G401.6 (cell line): ENCODE results near the gene CELF5.
"Not testable (repeated sequence)": the region's sequence is repeated elsewhere in the genome, so short reads cannot be mapped to it uniquely, and the experiment has no call there.

Experiments
- FAIRE-seq: peaks from 2 replicates; lab custom pipeline; 2012; peaks lifted over from hg19 to GRCh38; lab: Jason Lieb, UNC

The CELF5 gene

DNA sequence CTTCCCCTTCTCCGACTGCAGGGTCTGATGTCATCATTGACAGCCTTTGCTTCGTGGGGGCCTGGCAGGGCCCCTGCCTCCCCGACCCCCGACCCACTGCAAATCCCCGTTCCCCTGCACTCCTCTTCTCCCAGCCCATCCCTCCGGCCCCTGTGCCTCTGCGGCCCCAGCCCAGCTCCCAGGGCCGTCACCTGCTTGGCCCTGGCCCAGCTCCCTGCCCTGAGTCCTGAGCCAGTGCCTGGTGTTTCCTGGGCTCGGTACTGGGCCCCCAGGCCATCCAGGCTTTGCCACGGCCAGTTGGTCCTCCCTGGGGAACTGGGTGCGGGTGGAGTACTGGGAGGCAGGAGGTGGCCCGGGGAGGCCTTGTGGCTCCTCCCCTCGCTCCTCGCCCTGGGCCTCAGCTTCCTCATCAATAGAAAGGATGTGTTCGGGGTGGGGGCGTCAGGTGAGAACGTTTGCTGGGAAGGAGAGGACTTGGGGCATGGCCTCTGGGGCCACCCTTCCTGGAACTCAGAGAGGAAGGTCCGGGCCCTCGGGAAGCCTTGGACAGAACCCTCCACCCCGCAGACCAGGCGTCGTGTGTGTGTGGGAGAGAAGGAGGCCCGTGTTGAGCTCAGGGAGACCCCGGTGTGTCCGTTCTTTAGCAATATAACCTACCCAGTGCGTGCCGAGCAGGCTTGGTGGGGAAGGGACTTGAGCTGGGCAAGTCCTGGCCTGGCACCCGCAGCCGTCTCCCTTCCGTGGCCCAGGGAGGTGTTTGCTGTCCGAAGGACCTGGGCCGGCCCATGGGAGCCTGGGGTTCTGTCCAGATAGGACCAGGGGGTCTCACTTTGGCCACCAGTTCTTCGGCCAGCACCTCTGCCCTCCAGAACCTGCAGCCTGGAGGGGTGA, 15.9 kb upstream of the CELF5 start:
- FAIRE-seq, result no peak

DNA sequence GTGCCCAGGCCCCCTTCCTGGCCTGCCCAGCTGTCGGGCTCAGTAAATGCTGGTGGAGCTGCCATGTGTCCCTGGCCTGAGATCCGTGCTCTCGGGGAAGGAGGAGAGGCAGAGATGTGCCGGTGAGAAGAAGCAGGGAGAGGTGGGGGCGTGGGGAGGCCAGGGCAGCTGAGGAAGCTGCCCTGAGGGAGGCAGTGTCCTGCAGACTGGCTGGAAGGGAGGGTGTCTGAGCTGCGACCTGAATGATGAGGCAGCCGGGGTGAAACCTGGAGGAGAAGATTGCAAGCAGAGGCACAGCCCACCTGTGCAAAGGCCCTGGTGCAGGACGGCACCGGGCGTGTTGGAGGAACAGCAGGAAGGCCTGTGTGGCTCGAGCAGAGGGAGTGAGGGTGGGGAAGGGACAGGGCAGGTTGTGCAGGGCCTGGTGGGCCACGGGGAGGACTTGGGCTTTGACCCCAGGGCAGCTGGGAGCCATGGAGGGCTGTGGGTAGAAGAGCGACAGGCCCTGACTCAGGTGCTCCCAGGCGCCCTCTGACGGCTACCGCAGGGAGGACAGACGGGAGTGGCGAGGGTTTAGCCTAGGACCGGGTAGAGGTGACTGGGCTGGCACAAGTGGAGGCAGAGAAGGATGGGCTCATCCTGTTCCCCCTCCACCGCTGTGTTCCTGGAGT, 14.0 kb upstream of the CELF5 start:
- no peak for FAIRE-seq

DNA sequence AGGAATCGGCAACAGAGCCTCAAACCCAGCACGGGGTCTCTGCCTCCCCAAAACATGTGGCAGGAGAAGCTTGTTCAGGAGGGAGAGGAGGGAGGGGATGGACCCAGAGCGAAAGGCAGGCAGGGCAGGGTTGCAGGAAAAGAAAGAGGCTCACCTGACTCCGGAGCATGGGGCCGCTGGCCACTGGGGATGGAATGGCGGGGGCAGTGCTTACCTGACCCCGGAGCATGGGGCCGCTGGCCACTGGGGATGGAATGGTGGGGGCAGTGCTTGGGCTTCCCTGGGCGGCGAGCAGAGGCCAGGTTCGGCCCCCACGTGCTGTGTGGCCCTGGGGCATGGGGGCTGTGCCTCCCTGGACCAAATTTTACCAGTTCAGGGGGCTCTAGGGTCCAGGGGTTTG, 13.3 kb upstream of the CELF5 start:
- FAIRE-seq, result no peak

DNA sequence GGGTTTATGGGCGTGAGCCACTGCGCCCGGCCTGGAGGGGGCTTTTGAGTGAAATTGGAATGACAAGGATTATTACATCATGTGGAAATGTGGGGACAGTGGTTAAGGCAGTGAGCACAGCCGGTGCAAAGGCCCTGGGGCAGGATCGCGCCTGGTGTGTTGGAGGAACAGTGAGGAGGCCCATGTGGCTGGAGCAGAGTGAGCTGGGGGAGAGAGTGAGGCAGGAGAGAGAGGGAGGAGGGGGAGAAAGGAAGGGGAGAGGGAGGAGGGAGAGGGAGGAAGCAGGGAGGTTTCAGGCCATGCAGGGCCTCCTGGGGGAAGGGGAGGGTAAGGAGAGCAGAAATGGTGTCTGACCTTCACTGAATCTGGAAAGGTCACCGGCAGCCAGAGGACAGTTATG, 11.3 kb upstream of the CELF5 start:
- no peak for FAIRE-seq

DNA sequence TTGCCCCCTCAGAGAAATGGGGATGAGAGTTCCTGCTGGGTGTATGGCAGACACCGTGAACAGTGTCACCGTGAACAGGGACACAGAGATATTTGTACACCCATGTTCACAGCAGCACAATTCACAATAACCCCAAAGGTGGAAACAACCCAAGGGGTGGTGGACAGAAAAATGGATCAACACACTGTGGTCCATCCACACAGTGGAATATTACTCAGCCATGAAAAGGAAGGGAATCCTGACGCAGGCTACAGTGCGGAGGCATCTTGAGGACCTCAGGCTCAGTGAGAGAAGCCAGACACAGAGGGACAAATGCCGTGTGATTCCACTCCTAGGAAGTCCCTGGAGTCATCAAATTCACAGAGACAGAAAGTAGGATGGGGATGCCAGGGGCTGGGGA, 7.6 kb upstream of the CELF5 start:
- FAIRE-seq, result no peak

DNA sequence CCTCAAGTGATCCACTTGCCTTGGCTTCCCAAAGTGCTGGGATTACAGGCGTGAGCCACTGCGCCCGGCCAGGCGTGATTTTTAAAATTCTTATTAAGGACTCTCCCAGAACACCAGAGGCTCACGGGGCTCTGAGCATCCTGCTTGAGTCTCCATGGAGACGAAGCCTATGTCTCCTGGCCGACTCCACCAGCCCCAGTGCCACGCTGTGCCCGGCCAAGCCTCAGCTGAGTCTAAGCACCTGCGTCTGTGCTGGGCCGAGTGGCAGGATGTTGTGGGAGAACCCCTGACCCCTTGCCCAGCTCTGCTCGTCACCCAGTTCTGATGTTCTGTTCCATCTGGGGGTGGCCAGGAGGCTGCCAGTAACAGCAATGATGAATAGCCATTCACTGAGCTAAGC, 3.9 kb upstream of the CELF5 start:
- FAIRE-seq, result no peak

DNA sequence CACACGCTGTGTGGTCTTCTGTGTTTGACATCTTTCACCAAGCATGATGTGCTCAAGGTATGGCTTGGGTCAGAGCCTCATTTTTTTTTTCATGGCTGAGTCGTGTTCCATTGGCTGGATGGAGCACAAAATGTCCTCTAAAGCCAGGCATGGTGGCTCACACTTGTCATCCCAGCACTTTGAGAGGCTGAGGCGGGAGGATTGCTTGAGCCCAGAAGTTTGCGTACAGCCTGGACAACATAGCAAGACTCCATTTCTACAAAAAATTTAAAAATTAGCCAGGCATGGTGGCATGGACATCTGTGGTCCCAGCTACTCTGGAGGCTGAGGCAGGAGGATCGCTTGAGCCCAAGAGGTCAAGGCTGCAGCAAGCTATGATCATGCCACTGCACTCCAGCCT, 2.9 kb upstream of the CELF5 start:
- FAIRE-seq, result not testable (repeated sequence)

DNA sequence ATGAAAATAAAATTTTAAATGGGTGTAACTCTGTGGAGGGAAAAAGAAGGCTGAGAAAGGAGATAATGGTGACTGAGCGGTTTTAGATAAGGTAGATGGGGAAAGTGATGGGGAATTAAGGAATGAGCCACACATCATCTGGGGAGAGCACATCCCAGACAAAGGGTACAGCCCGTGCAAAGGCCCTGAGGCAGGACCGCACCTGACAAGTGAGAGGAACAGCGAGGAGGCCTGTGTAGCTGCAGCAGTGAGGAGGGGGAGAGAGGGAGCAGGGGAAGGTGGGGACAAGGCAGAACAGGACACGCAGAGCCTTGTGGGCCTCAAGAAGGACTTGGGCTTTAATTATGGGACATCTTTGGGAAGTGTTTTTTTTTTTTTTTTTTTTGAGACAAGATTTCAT, 1.8 kb upstream of the CELF5 start:
- no peak for FAIRE-seq

DNA sequence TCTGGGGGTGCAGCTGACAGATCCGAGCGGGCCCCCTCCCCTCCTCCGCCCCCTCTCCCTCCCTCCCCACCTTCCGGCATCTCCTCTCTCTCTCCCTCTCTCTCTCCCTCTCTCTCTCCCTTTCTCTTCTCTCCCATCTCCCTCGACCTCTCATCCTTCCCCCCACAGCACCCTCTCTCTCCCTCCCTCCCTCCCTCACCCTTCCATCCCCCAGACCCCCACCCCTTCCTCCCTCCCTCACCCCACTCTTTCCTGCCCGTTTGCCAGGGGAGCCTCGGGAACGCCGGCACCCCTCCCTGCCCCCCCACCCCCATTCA, 666 bp downstream of the CELF5 start:
- no peak for FAIRE-seq

DNA sequence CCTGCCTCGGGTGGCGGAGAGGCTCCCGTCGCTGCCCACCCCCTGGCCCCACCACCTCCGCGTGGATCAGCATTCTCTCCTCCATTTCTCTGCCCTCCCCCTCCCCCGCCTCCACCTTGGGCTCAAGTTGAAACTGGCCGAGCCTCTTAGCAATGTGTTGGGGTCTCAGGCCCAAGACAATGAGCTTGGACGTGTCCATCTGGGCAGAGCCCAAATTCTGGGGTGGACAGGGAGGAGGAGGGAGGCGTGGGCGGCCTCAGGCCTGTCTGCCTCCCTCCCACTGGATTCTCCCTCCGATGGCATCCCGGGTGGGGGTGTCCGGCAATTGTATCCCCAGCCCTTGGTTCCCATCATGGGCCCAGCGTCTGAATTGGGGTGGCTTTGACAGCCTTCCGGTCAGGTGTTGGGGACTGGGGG, 1.2 kb downstream of the CELF5 start:
- no peak for FAIRE-seq

DNA sequence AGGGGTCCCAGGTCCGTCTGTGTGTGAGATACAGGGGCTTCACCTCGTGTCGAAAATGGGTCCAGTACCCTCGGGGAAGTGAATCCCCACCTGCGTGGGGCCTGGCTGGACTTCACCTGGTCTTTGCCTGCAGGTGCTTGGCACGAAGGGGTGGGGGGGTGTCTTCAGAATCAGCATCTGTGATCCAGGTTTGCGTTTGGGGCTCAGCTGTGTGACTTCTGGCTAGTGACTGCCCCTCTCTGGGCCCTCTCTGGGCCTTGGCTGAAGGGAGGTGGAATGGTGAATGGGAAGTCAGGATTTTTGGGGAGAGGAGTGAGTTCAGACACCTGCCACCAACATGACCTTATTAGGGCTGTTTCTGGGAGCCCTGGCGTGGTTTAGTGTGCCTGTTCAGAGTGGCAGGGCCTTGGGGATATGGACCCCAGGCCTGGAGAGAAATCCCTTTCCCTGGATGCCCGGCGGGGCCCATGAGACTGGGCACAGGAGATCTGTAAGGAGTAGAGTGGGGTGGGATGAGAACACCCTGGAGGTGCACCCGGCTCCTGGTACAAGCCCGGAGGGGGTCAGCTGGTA, 2.7 kb downstream of the CELF5 start:
- FAIRE-seq, result no peak

DNA sequence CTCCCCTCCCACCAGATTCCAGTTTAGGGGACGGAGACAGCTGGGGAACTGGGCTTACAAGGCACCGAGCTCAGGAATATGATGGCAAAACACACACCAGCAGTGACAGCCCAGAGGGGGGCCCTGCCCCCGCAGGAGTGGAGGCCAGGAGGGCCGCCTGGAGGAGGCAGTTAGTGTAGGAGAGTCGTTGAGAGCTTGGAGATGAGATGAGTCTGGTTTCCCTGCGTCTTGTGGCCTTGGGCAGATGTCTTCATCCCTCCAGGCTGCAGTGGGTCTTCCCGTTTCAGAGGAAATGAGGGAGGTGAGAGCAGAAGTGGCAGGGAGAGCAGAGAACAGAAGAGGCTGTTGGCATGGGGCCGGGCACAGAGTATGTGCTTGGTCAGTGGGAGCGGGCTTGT, 4.9 kb downstream of the CELF5 start:
- FAIRE-seq, result no peak

DNA sequence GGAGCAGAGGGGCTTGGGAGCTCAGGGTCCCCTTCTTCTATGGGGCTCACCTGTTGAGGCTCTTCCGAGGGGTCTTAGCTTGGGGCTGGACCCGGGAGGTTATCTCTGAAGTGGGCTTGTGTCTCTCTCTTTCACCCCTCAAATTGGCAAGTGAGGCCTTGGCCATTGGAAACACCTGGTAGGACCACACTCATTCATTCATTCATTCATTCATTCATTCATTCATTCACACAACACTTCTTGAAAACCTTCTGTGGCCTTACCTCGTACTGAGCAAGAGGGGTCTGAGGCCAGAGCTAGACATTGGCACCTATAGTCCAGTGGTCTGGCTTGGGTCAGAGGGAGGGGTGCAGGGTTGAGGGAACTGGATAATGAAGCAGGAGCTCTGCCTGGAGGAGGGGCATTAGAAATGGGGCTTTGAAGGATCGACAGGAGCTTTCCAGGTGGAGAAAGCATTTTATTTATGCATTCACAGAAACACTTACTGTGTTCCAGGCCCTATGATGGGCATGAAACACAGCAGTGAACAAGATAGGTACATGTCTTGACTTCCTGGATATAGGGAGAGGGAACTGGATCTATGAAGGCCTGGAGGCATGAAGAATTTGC, 5.5 kb downstream of the CELF5 start:
- FAIRE-seq, result no peak

DNA sequence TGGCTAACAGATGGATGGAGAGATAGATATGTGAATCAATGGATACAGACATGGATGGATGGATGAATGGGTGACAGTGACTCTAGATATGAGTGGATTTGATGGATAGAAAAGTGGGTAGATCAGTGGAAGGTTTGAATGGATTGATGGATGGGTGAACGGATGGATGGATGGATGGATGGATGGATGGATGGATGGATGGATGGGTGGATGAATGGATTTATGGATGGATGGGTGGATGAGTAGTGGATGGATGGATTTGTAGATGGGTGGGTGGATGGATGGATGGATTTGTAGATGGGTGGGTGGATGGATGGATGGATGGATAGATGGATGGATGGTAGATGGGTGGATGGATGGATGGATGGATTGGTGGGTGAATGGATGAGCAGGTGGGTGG, 6.8 kb downstream of the CELF5 start:
- no peak for FAIRE-seq

DNA sequence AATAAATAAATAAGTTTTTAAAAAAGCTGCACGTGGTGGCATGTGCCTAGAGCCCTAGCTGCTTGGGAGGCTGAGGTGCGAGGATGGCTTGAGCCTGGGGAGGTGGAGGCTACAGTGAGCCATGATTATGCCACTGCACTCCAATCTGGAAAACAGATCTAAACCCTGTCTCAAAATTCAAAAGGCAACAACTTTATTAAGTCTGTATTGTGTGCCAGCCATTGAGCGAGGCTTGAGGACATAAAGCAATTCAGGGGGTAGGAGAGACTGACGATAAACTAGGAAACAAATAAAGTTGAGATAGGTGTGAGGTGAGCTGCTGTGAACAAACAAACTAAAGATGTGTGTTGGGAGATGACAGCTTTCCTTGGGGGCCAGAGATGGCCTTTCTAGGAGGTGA, 8.7 kb downstream of the CELF5 start:
- FAIRE-seq, result no peak

DNA sequence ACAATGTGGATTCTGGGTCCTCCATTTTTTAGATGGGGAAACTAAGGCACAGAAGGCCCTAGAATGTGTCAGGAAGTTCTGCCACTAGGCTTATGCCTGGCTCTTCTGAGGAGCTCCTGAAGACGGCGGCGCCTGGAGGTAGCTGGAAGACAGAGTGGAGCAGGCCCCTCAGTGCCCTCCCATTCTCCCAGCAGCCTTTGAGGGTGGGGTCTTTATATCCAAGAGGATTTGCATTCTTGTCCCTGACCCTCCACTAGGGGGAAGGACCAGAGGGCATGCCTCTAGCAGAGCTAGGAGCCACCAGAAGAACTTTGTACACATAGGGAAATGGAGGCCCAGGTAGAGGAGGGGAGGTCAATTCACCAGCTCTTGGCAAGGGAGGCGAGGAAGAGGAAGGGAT, 9.4 kb downstream of the CELF5 start:
- no peak for FAIRE-seq

DNA sequence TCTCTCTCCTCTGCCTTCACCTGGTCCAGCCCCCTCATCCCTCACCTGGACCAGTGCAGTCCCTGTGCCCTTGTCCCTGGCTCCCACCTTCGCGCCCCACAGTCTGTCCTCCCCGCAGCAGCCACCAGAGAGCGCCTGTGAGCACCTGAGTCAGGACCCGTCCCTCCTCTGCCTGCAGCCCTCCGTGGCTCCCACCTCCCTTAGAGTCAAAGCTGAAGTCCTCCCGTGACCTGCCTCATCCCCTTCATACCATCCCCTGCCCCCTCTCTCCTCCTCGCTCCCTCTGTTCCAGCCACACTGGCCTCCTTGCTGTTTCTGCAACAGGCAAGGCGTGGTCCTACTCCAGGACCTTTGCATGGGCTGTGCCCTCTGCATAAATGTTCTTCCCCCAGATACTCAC, 10.3 kb downstream of the CELF5 start:
- FAIRE-seq, result no peak

DNA sequence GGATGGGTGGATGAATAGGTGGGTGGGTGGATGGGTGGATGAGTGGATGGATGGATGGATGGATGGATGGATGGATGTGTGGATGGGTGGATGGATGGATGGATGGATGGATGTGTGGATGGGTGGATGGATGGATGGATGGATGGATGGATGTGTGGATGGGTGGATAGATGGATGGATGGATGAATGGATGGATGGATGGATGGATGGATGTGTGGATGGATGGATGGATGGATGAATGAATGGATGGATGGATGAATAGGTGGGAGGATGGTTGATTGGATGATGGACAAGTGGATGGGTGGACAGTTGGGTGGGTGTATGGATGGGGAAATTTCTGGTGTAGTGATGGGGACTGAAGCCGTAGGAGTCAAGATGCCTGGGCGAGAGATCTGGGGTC, 11.1 kb downstream of the CELF5 start:
- not testable (repeated sequence) for FAIRE-seq

DNA sequence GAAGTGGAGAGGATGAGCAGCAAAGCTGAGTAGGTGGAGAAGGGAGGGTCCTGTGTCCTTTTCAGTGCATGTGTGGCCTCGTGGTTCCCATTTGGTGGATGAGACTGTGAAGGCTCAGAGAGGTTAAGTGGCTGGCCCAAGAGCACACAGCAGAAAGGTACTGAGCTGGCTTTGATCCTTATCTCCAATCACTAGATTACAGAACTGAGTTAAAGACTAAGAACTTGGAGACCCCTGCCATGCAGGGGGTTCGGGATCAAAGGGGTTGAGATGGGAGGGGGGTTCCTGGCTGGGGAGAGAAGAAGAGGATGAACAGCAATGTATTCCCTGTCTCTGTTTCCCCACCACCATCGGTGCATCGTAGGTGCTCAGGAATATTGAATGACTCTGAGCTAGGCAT, 11.8 kb downstream of the CELF5 start:
- no peak for FAIRE-seq

DNA sequence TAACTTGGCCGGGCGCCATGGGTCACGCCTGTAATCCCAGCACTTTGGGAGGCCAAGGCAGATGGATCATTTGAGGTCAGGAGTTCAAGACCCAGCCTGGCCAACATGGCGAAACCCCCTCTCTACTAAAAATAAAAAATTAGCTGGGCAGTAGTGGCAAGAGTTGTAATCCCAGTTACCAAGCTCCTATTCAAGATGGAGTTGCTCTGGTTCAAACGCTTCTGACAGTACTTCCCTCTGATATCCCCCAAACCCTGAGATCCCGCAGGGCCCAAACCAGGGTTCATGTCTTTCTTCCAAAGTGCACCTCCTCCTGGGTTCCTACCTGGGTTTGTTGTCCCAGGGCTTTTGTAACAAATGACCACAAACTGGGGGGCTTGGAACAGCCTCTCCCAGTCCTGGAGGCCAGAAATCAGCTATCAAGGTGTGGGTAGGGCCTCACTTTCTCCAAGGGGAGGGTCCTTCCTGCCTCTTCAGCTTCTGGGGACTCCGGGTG, 13.7 kb downstream of the CELF5 start:
- no peak for FAIRE-seq

DNA sequence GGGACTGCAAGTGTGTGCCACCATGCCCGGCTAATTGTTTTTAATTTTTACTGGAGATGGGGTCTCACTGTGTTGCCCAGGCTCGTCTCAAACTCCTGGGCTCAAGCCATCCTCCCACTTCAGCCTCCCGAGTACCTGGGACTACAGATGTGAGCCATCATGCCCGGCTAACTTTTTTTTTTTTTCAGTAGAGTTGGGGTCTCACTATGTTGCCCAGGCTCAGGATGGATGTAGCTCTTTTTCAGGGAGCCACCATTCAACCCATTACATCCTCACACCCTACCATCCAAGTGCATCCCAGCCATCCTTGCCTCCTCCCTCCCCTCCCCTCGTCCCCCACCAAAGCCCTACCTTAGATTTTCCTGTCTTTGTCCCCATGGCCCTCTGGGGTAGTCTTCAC, 14.9 kb downstream of the CELF5 start:
- no peak for FAIRE-seq

DNA sequence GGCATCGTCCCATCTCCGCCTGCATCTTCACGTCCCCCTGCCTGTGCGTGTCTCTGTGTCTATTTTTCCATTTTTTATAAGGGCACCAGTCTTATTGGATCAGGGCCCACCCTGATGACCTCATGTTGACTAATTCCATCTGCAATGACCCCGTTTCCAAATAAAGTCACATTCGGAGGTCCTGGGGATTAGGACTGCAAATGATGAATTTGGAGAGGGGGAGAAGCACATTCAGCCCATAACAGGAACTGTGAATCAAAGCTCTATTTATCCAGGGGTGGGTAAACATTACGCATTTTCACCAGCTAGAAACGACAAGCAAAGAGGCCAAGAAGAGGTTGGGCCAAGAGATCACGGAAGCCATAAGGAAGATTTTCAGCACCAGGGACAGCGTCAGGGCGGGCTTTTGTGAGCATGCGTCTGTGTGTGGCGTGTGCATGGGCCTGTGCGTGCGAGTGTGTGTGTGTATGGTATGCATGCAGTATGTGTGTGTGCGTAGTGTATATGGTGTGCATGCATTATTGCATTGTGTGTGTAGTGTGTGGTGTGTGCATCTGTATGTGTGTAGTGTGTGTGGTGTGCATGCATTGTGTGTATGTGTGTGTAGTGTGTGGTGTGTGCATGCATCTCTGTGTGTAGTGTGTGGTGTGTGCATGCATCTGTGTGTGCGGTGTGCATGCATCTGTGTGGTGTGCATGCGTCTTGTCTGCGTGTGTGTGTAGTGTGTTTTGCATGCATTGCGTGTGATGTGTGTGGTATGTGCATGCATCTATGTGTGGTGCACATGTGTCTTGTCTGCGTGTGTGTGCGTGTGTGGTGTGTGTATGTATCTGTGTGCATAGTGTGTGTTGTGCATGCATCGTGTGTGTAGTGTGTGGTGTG, 19.6 kb downstream of the CELF5 start:
- FAIRE-seq, result no peak
